Adrenal gland (tissue), 5 donors: Measurements from ENCODE around the gene MRM1.

Experiments
- CTCF ChIP-seq, 6 experiments: fragments of 450-650 bp in 4 of 6; fragments of 200-600 bp in 2 of 6; sonication (generic) in 1 of 6; IDR thresholded peaks; 1 replicate in 5 of 6; 2 replicates in 1 of 6; pipeline versions ENCODE4 v1.5.1 to v1.8.0; 2016 to 2021; ENCODE audit warnings: antibody characterized with exemption in 6 of 6, mild to moderate bottlenecking in 2 of 6, moderate library complexity in 1 of 6
- POLR2A ChIP-seq, 2 donors: fragments of 450-650 bp; IDR thresholded peaks; one replicate each; pipeline ENCODE4 v1.6.1; 2017; ENCODE audit warnings: antibody characterized with exemption in 2 of 2, mild to moderate bottlenecking in 2 of 2, moderate library complexity in 1 of 2
- donor health status: DM: no; HTN: no; CAD: no.

GRCh38 chr17:36647636-36648035, 46.3 kb downstream of the MRM1 start:
- TF ChIP-seq CTCF (IDR thresholded peaks at IDR 0.05) (no peak), POLR2A (IDR thresholded peaks at IDR 0.05) (no peak)
